Keratinocyte (primary cell): ENCODE data around the gene CRISPLD2.

Experiments
- EZH2 ChIP-seq: IDR thresholded peaks from one replicate; pipeline ENCODE4 v1.6.1; 2012; ENCODE audit warnings: inconsistent platforms, mild to moderate bottlenecking, low read length, moderate library complexity
- TF ChIP-seq, protein P1 (sequence below), 3 experiments: IDR thresholded peaks in 1 of 3; conservative IDR thresholded peaks in 1 of 3; optimal IDR thresholded peaks in 1 of 3; 2 replicates in 2 of 3; 3 replicates in 1 of 3; pipeline versions ENCODE3 to v1.5.1; 2011; ENCODE audit warnings: low read length in 3 of 3, mild to moderate bottlenecking in 3 of 3, moderate library complexity in 2 of 3, control low read depth in 1 of 3, inconsistent platforms in 1 of 3; ENCODE audit not compliant: insufficient read depth in 2 of 3; ENCODE audit errors: extremely low read depth in 1 of 3

DNA sequence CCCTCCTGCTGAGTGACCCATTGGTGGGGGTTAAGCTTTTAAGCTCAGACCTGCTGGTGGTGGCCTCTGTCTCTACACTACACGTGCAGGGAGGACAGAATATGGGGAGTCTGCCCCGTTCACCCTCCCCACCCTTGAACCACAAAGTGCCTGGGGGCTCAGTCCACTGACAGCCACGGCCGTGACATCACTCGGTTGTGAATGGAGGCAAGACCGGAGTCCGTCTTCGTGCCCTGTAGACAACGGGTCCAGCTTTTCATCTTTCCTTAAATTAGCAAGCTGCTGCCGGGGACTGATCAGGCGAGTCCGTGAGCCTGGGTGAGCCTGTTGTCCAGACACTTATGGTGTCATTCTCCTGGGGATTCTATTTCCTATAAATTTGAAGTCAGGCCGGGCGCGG, 67.4 kb downstream of the CRISPLD2 start:
- TF ChIP-seq, protein P1, sequence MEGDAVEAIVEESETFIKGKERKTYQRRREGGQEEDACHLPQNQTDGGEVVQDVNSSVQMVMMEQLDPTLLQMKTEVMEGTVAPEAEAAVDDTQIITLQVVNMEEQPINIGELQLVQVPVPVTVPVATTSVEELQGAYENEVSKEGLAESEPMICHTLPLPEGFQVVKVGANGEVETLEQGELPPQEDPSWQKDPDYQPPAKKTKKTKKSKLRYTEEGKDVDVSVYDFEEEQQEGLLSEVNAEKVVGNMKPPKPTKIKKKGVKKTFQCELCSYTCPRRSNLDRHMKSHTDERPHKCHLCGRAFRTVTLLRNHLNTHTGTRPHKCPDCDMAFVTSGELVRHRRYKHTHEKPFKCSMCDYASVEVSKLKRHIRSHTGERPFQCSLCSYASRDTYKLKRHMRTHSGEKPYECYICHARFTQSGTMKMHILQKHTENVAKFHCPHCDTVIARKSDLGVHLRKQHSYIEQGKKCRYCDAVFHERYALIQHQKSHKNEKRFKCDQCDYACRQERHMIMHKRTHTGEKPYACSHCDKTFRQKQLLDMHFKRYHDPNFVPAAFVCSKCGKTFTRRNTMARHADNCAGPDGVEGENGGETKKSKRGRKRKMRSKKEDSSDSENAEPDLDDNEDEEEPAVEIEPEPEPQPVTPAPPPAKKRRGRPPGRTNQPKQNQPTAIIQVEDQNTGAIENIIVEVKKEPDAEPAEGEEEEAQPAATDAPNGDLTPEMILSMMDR (optimal IDR thresholded peaks at IDR 0.05 in 1 of 3, IDR thresholded peaks at IDR 0.05 in 1 of 3, conservative IDR thresholded peaks at IDR 0.05 in 1 of 3; ENCODE audit: extremely low read depth in 1 of 3, insufficient read depth in 2 of 3, low read length in 3 of 3), result no peak
- no peak for TF ChIP-seq EZH2
